ENCODE data around the gene LAMTOR5. TPM values are rescaled to one million over a fixed set of nuclear protein-coding genes. Genes with fewer than 3 reads are reported as not detected.

Gene LAMTOR5
- total RNA-seq, 1 experiment from 2014 or later: 119 TPM

DNA sequence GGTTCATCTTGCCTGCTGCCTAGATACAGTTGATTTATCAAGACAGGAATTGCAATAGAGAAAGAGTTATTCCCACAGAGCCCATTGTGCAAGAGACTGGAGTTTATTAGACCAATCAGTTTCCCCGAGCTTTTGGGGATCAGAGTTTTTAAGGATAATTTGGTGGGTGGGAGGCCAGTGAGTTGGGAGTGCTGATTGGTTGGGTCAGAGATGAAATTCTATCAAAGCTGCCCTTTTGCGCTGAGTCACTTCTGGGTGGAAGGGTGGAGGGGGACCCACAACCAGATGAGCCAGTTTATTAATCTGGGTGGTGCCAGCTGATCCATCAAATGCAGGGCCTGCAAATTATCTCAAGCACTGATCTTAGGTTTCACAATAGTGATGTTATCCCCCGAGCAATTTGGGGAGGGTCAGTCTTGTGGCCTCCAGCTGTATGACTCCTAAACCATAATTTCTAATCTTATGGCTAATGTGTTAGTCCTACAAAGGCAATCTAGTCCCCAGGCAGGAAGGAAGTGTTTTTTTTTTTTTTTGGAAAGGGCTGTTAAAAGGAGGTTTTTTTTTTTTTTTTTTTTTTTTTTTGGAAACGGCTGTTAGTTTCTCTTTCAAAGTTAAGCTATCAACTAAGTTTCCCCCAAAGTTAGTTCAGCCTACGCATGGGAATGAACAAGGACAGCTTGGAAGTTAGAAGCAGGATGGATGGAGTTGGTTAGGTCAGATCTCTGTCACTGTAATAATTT is 24.1 kb downstream of the LAMTOR5 start:
- BruUV-seq (replicated peaks): no TSS peak
- H3K4me1 ChIP-seq (ENCODE audit: control insufficient read depth, insufficient read depth, low read length): no peaks in the 10 kb centered on the region
- ATAC-seq (no peak), DNase-seq (ENCODE audit: low read depth, low spot score) (no peak)
- intact Hi-C loops (cut with micrococcal nuclease; ENCODE audit: unreplicated experiment) (no loop called here), in situ Hi-C loops (cut with HindIII; ENCODE audit: low pct_unique_long_range_greater_than_20kb, low sequenced_read_pairs) (no loop called here)
- H3K27me3 ChIP-seq (ENCODE audit: control insufficient read depth, insufficient read depth, low read length): no peaks in the 10 kb centered on the region
- no peaks in the 10 kb centered on the region for H3K36me3 ChIP-seq (ENCODE audit: control insufficient read depth, insufficient read depth, low read length)
- no peaks in the 10 kb centered on the region for H3K9me3 ChIP-seq (ENCODE audit: control insufficient read depth, insufficient read depth, low read depth, low read length)
- no peak overlapping the region for H3K4me3 ChIP-seq (ENCODE audit: low read depth in 2 of 2, low read length in 2 of 2)
- POLR2A ChIA-PET: interaction anchor here (0.6 to 0.7 kb wide), 2 partner anchors 80 to 83 kb away, joined by 14 to 17 read pairs; no protein-coding TSS in a partner anchor
- no peak overlapping the region for H3K27ac ChIP-seq (ENCODE audit: low read length)
- TF ChIP-seq, protein P1, sequence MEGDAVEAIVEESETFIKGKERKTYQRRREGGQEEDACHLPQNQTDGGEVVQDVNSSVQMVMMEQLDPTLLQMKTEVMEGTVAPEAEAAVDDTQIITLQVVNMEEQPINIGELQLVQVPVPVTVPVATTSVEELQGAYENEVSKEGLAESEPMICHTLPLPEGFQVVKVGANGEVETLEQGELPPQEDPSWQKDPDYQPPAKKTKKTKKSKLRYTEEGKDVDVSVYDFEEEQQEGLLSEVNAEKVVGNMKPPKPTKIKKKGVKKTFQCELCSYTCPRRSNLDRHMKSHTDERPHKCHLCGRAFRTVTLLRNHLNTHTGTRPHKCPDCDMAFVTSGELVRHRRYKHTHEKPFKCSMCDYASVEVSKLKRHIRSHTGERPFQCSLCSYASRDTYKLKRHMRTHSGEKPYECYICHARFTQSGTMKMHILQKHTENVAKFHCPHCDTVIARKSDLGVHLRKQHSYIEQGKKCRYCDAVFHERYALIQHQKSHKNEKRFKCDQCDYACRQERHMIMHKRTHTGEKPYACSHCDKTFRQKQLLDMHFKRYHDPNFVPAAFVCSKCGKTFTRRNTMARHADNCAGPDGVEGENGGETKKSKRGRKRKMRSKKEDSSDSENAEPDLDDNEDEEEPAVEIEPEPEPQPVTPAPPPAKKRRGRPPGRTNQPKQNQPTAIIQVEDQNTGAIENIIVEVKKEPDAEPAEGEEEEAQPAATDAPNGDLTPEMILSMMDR (IDR thresholded peaks at IDR 0.05): no peak
- TF ChIP-seq, protein P2, sequence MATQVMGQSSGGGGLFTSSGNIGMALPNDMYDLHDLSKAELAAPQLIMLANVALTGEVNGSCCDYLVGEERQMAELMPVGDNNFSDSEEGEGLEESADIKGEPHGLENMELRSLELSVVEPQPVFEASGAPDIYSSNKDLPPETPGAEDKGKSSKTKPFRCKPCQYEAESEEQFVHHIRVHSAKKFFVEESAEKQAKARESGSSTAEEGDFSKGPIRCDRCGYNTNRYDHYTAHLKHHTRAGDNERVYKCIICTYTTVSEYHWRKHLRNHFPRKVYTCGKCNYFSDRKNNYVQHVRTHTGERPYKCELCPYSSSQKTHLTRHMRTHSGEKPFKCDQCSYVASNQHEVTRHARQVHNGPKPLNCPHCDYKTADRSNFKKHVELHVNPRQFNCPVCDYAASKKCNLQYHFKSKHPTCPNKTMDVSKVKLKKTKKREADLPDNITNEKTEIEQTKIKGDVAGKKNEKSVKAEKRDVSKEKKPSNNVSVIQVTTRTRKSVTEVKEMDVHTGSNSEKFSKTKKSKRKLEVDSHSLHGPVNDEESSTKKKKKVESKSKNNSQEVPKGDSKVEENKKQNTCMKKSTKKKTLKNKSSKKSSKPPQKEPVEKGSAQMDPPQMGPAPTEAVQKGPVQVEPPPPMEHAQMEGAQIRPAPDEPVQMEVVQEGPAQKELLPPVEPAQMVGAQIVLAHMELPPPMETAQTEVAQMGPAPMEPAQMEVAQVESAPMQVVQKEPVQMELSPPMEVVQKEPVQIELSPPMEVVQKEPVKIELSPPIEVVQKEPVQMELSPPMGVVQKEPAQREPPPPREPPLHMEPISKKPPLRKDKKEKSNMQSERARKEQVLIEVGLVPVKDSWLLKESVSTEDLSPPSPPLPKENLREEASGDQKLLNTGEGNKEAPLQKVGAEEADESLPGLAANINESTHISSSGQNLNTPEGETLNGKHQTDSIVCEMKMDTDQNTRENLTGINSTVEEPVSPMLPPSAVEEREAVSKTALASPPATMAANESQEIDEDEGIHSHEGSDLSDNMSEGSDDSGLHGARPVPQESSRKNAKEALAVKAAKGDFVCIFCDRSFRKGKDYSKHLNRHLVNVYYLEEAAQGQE (IDR thresholded peaks at IDR 0.05; ENCODE audit: insufficient read depth in 1 of 2, low read depth in 2 of 2, low read length in 1 of 2): no peak
- TF ChIP-seq SIN3A (IDR thresholded peaks at IDR 0.05; ENCODE audit: borderline replicate concordance, insufficient read depth, low read depth, low read length) (no peak), POLR2AphosphoS5 (IDR thresholded peaks at IDR 0.05; ENCODE audit: low read depth, low read length) (no peak), TCF7L2 (IDR thresholded peaks at IDR 0.05; ENCODE audit: low read depth, low read length) (no peak)
- CTCF ChIA-PET: no interaction called here

DNA sequence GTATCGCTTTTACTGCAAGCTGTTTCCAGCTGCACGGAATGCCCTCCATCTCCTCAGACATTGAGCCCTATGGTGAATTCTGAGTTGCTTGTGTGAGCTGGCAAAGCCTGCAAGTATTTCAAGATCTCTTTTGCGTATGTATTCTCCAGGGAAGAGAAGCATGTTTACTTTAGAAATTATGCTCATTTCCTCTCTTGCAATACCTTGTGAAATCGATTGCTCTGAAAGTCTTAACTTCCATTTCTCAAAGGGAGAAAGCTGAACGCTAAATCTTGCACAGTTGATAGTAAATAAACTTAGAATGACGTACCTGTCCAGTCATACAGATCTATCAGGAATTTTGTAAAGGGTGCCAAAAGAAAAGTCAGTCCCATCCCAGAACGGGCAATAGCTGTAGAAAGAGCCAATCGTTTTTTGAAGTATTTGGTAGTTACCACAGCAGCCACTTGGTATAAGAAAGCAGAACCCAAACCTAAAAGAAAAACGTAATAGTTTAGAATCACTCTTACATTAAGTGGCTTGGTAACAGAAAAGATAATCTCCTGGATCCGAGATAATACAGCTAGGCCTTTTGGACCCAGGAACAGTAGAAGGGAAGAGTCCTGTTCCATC is 26.7 kb downstream of the LAMTOR5 start:
- in situ Hi-C loops (cut with HindIII; ENCODE audit: low pct_unique_long_range_greater_than_20kb, low sequenced_read_pairs): no loop called here

More for the DNA sequence above, 26.7 kb downstream of the LAMTOR5 start:
- Histone ChIP-seq H3K9me3 (ENCODE audit: control insufficient read depth, insufficient read depth, low read depth, low read length) (no peaks in the 10 kb centered on the region), H3K36me3 (ENCODE audit: control insufficient read depth, insufficient read depth, low read length) (peaks cover 5% of the 10 kb centered on the region; the same call in 1 of the 2 replicates), H3K27ac (ENCODE audit: low read length) (no peak overlapping the region), H3K27me3 (ENCODE audit: control insufficient read depth, insufficient read depth, low read length) (no peaks in the 10 kb centered on the region), H3K4me1 (ENCODE audit: control insufficient read depth, insufficient read depth, low read length) (no peaks in the 10 kb centered on the region), H3K4me3 (ENCODE audit: low read depth in 2 of 2, low read length in 2 of 2) (no peak overlapping the region)
- intact Hi-C loops (cut with micrococcal nuclease; ENCODE audit: unreplicated experiment): no loop called here
- TF ChIP-seq TCF7L2 (IDR thresholded peaks at IDR 0.05; ENCODE audit: low read depth, low read length): no peak
- TF ChIP-seq, protein P2 (IDR thresholded peaks at IDR 0.05; ENCODE audit: insufficient read depth in 1 of 2, low read depth in 2 of 2, low read length in 1 of 2): no peak
- TF ChIP-seq, protein P1 (IDR thresholded peaks at IDR 0.05): no peak
- no peak for TF ChIP-seq SIN3A (IDR thresholded peaks at IDR 0.05; ENCODE audit: borderline replicate concordance, insufficient read depth, low read depth, low read length)
- no peak for TF ChIP-seq POLR2AphosphoS5 (IDR thresholded peaks at IDR 0.05; ENCODE audit: low read depth, low read length)
- ChIA-PET POLR2A (no interaction called here), CTCF (no interaction called here)
- ATAC-seq (no peak), DNase-seq (ENCODE audit: low read depth, low spot score) (no peak)
- BruUV-seq (replicated peaks): no TSS peak
